Measurements from ENCODE around the gene AGR2. TPM values are rescaled to one million over a fixed set of nuclear protein-coding genes. Genes with fewer than 3 reads are reported as not detected.

Gene AGR2
- total and polyA plus RNA-seq, 10 donors: 0.17 to 0.38 (median 0.28) TPM; not detected in 7

DNA sequence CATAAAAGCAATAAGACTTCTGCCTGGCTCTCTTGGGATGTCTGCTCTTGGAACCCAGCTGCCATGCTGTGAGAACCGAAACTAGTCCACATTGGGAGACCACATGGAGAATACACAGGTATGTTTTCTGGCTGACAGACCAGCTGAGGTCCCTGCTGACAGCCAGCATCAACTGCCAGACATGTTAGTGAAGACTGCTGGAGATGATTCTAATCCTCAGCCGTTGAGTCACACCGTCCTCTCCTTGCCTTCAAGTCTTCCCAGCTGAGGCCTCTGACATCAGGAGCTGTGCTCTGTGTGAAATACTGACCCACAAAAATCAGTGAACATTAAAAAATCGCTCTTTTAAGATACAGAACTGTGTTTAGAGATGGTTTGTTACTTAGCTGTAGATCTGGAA lies 36.9 kb upstream of the AGR2 start:
- no peaks in the 10 kb centered on the region for H3K27me3 ChIP-seq (replicated peaks in 1 of 7)
- WGBS, 5 donors: 84 to 96% (median 88%) methylated on average over 4 of the region's 4 CpGs
- no peak overlapping the region for H3K27ac ChIP-seq
- no peaks in the 10 kb centered on the region for H3K36me3 ChIP-seq
- H3K4me3 ChIP-seq: no peak overlapping the region
- no peaks in the 10 kb centered on the region for H3K9me3 ChIP-seq
- TF ChIP-seq, protein P1, sequence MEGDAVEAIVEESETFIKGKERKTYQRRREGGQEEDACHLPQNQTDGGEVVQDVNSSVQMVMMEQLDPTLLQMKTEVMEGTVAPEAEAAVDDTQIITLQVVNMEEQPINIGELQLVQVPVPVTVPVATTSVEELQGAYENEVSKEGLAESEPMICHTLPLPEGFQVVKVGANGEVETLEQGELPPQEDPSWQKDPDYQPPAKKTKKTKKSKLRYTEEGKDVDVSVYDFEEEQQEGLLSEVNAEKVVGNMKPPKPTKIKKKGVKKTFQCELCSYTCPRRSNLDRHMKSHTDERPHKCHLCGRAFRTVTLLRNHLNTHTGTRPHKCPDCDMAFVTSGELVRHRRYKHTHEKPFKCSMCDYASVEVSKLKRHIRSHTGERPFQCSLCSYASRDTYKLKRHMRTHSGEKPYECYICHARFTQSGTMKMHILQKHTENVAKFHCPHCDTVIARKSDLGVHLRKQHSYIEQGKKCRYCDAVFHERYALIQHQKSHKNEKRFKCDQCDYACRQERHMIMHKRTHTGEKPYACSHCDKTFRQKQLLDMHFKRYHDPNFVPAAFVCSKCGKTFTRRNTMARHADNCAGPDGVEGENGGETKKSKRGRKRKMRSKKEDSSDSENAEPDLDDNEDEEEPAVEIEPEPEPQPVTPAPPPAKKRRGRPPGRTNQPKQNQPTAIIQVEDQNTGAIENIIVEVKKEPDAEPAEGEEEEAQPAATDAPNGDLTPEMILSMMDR (IDR thresholded peaks at IDR 0.05 in 8 of 11, conservative IDR thresholded peaks at IDR 0.05 in 3 of 11): no peak
- TF ChIP-seq POLR2A (IDR thresholded peaks at IDR 0.05) (no peak), POLR2AphosphoS5 (IDR thresholded peaks at IDR 0.05) (no peak)
- intact Hi-C loops (cut with DNase I; ENCODE audit: low total_unique reads): no loop called here
- no peaks in the 10 kb centered on the region for H3K4me1 ChIP-seq
- DNase-seq: no peak

DNA sequence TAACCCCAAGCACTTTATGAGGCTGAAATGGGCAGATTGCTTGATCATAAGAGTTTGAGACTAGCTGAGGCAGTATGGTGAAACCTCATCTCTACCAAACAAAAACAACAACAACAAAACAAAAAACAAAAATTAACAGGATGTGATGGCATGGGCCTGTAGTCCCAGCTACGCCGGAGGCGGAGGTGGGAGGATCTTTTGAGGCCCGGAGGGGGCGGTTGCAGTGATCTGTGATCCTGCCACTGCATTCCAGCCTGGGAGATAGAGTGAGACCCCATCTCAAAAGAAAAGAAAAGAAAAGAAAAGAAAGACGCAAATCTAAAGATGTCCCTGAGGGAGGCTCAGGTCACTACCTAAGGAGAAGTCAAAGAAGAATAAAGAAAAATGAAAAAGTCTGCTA lies 35.3 kb upstream of the AGR2 start:
- no peak for TF ChIP-seq POLR2A (IDR thresholded peaks at IDR 0.05)
- TF ChIP-seq, protein P1 (IDR thresholded peaks at IDR 0.05 in 8 of 11, conservative IDR thresholded peaks at IDR 0.05 in 3 of 11): no peak
- no peak for TF ChIP-seq POLR2AphosphoS5 (IDR thresholded peaks at IDR 0.05)
- WGBS, 5 donors: 94% methylated on average over 6 of the region's 6 CpGs
- DNase-seq: no peak
- H3K27me3 ChIP-seq (replicated peaks in 1 of 7): no peaks in the 10 kb centered on the region
- H3K4me3 ChIP-seq: no peak overlapping the region
- H3K4me1 ChIP-seq: no peaks in the 10 kb centered on the region
- intact Hi-C loops (cut with DNase I; ENCODE audit: low total_unique reads): no loop called here
- H3K36me3 ChIP-seq: no peaks in the 10 kb centered on the region
- no peaks in the 10 kb centered on the region for H3K9me3 ChIP-seq
- H3K27ac ChIP-seq: no peak overlapping the region

DNA sequence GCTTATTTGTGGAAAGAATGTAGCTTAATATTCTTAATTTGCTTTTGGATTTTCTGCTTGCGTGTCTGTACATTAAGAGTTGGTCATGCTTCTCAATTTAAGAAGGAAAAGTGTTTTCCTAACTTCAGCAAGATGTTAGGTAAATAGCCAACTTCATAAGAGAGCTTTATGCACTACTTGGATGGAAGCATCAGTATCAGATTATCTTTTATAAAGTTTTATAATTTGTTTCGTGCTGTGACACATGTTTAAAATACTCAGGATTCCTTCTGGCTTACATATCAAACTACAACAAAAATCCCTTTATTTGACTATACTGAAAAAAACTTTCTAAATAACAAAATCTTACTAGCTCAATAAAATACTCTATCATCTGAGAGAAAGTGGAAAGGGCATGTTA lies 34.8 kb upstream of the AGR2 start:
- H3K36me3 ChIP-seq: no peaks in the 10 kb centered on the region
- H3K4me3 ChIP-seq: no peak overlapping the region
- TF ChIP-seq POLR2AphosphoS5 (IDR thresholded peaks at IDR 0.05) (no peak), POLR2A (IDR thresholded peaks at IDR 0.05) (no peak)
- TF ChIP-seq, protein P1 (IDR thresholded peaks at IDR 0.05 in 8 of 11, conservative IDR thresholded peaks at IDR 0.05 in 3 of 11): no peak
- intact Hi-C loops (cut with DNase I; ENCODE audit: low total_unique reads): no loop called here
- 85 to 93% (median 90%) methylated on average over 2 of the region's 2 CpGs for WGBS, 5 donors
- no peak for DNase-seq
- no peaks in the 10 kb centered on the region for H3K9me3 ChIP-seq
- no peaks in the 10 kb centered on the region for H3K4me1 ChIP-seq
- H3K27ac ChIP-seq: no peak overlapping the region
- no peaks in the 10 kb centered on the region for H3K27me3 ChIP-seq (replicated peaks in 1 of 7)

DNA sequence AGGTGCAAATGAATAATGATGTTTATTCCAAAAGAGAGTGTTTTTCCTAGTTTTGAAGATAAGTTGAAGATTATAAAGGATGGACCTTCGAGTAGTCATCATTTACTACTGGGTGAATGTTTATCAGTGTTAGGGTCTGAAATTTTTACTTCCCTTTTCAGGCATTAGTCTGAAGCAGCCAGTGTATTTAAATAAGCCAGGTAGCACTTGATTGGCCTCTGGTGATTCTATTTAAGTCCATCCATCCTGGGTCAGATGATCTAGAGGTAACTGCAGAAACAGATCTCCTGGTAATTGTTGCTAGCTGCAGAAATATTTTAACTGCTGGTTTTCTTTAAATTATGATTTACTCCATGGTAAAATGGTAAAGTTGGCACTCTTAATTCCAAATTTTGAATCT lies 34.1 kb upstream of the AGR2 start:
- WGBS, 5 donors: 63 to 87% (median 72%) methylated on average over 1 of the region's 1 CpG
- Histone ChIP-seq H3K4me3 (no peak overlapping the region), H3K36me3 (no peaks in the 10 kb centered on the region), H3K27ac (no peak overlapping the region), H3K9me3 (no peaks in the 10 kb centered on the region), H3K27me3 (replicated peaks in 1 of 7) (no peaks in the 10 kb centered on the region), H3K4me1 (no peaks in the 10 kb centered on the region)
- TF ChIP-seq, protein P1 (IDR thresholded peaks at IDR 0.05 in 8 of 11, conservative IDR thresholded peaks at IDR 0.05 in 3 of 11): no peak
- TF ChIP-seq POLR2AphosphoS5 (IDR thresholded peaks at IDR 0.05) (no peak), POLR2A (IDR thresholded peaks at IDR 0.05) (no peak)
- no peak for DNase-seq
- intact Hi-C loops (cut with DNase I; ENCODE audit: low total_unique reads): no loop called here

All from spleen (tissue), 11 donors.